SK-N-SH (cell line): ENCODE measurements around the gene PIK3CA. TPM values are rescaled to one million over a fixed set of nuclear protein-coding genes. Genes with fewer than 3 reads are reported as not detected.

Source experiments
- CTCF ChIA-PET: fragments of 300-600, 350-600 bp; formaldehyde crosslinking; extraction: SDS; loops from one replicate; lab custom pipeline; 2021; lab: Yijun Ruan, JAX
- POLR2A ChIA-PET: fragments of 350-600 bp; sonication (Branson Sonifier 250); formaldehyde crosslinking; extraction: SDS; loops from one replicate; lab custom pipeline; 2020; ENCODE audit warnings: antibody characterized with exemption, inconsistent platforms; lab: Yijun Ruan, JAX
- DNase-seq: peaks from one replicate; pipeline ENCODE4 v3.0.0; 2012
- H2AFZ ChIP-seq: fragments of 200-600 bp; sonication (generic); 2 replicates; pipeline ENCODE4 v1.8.1; 2016; ENCODE audit warnings: antibody characterized with exemption, mild to moderate bottlenecking, low read depth
- H3F3A ChIP-seq: fragments of 200-600 bp; sonication (generic); replicated peaks from 2 replicates; pipeline ENCODE3; 2016; ENCODE audit warnings: antibody characterized with exemption, mild to moderate bottlenecking; ENCODE audit not compliant: insufficient read depth
- H3K27ac ChIP-seq, 2 experiments: fragments of 200-500 bp in 1 of 2; fragments of 200-600 bp in 1 of 2; sonication (Bioruptor generic) in 1 of 2; sonication (generic), shearing (Covaris generic) in 1 of 2; 2 replicates each; pipeline versions ENCODE4 v1.5.1 to v1.6.1; 2014 to 2016; ENCODE audit warnings: low read depth in 2 of 2, inconsistent platforms in 1 of 2, low read length in 1 of 2, mild to moderate bottlenecking in 1 of 2, mixed read lengths in 1 of 2
- H3K27me3 ChIP-seq: fragments of 200-600 bp; sonication (generic), shearing (Covaris generic); 2 replicates; pipeline ENCODE4 v1.6.1; 2016; ENCODE audit warnings: mixed run types; ENCODE audit not compliant: insufficient read depth
- H3K36me3 ChIP-seq, 2 experiments: fragments of 200-500 bp in 1 of 2; fragments of 200-600 bp in 1 of 2; sonication (Bioruptor generic) in 1 of 2; sonication (generic) in 1 of 2; replicated peaks in 1 of 2; 2 replicates each; pipeline versions ENCODE3 to v1.5.1; 2014 to 2016; ENCODE audit warnings: low read length in 1 of 2, mild to moderate bottlenecking in 1 of 2; ENCODE audit not compliant: insufficient read depth in 2 of 2, control insufficient read depth in 1 of 2
- H3K4me1 ChIP-seq, 2 experiments: fragments of 200-500 bp in 1 of 2; fragments of 200-600 bp in 1 of 2; sonication (Bioruptor generic) in 1 of 2; sonication (generic), shearing (Covaris generic) in 1 of 2; 2 replicates each; pipeline versions ENCODE4 v1.5.1 to v1.6.1; 2014 to 2016; ENCODE audit warnings: low read depth in 1 of 2, low read length in 1 of 2, mixed run types in 1 of 2; ENCODE audit not compliant: insufficient read depth in 2 of 2, control insufficient read depth in 1 of 2
- H3K4me2 ChIP-seq: fragments of 200-600 bp; sonication (generic), shearing (Covaris generic); 2 replicates; pipeline ENCODE4 v1.6.1; 2017; ENCODE audit warnings: mixed run types
- H3K4me3 ChIP-seq, 2 experiments: fragments of 200-500 bp in 1 of 2; fragments of 200-600 bp in 1 of 2; sonication (Bioruptor generic) in 1 of 2; sonication (generic), shearing (Covaris generic) in 1 of 2; 2 replicates each; pipeline versions ENCODE4 v1.5.1 to v1.8.1; 2014 to 2016; ENCODE audit warnings: low read depth in 2 of 2, inconsistent platforms in 1 of 2, low read length in 1 of 2, mild to moderate bottlenecking in 1 of 2, mixed read lengths in 1 of 2, moderate library complexity in 1 of 2
- H3K79me2 ChIP-seq: fragments of 200-600 bp; sonication (generic); 2 replicates; pipeline ENCODE4 v1.8.1; 2017; ENCODE audit warnings: mild to moderate bottlenecking; ENCODE audit not compliant: insufficient read depth
- H3K9ac ChIP-seq: fragments of 200-600 bp; sonication (generic); 2 replicates; pipeline ENCODE4 v1.6.1; 2017; ENCODE audit warnings: mixed run types
- H3K9me2 ChIP-seq: fragments of 200-600 bp; sonication (generic); 2 replicates; pipeline ENCODE4 v1.6.1; 2017; ENCODE audit warnings: mixed run types
- H3K9me3 ChIP-seq: fragments of 200-600 bp; sonication (generic); 2 replicates; pipeline ENCODE4 v1.6.1; 2017; ENCODE audit warnings: mixed run types, mild to moderate bottlenecking, moderate library complexity
- H4K20me1 ChIP-seq: fragments of 200-600 bp; sonication (generic); 2 replicates; pipeline ENCODE4 v1.6.1; 2017; ENCODE audit warnings: mild to moderate bottlenecking, mixed run types; ENCODE audit not compliant: insufficient read depth
- FOSL2 ChIP-seq: IDR thresholded peaks from 2 replicates; pipeline ENCODE4 v1.4.0; 2012; ENCODE audit warnings: low read depth, mild to moderate bottlenecking, moderate library complexity, borderline replicate concordance
- FOXM1 ChIP-seq: IDR thresholded peaks from 2 replicates; pipeline ENCODE4 v1.4.0; 2012; ENCODE audit warnings: low read depth, mild to moderate bottlenecking
- GABPA ChIP-seq: IDR thresholded peaks from 2 replicates; pipeline ENCODE4 v1.4.0; 2012; ENCODE audit warnings: low read depth, mild to moderate bottlenecking
- MAX ChIP-seq: IDR thresholded peaks from 2 replicates; pipeline ENCODE4 v1.4.0; 2012; ENCODE audit warnings: low read depth
- NFIC ChIP-seq: IDR thresholded peaks from 2 replicates; pipeline ENCODE4 v1.4.0; 2012; ENCODE audit warnings: borderline replicate concordance
- POLR2AphosphoS5 ChIP-seq: IDR thresholded peaks from 2 replicates; pipeline ENCODE4 v1.6.1; 2012; ENCODE audit warnings: low read depth, low read length
- RAD21 ChIP-seq: IDR thresholded peaks from 2 replicates; pipeline ENCODE4 v1.6.1; 2012; ENCODE audit warnings: mild to moderate bottlenecking, low read length
- RXRA ChIP-seq: IDR thresholded peaks from 2 replicates; pipeline ENCODE4 v1.4.0; 2012; ENCODE audit warnings: low read depth, mild to moderate bottlenecking, borderline replicate concordance
- SIN3A ChIP-seq: IDR thresholded peaks from 2 replicates; pipeline ENCODE4 v1.6.1; 2012; ENCODE audit warnings: low read depth, mild to moderate bottlenecking, low read length, moderate library complexity, borderline replicate concordance
- SMC3 ChIP-seq: IDR thresholded peaks from 2 replicates; pipeline ENCODE4 v1.6.1; 2012; ENCODE audit warnings: low read depth, low read length, improper control_type of control experiment
- TCF12 ChIP-seq: IDR thresholded peaks from 2 replicates; pipeline ENCODE4 v1.4.0; 2012
- TEAD4 ChIP-seq: IDR thresholded peaks from 2 replicates; pipeline ENCODE4 v1.4.0; 2012; ENCODE audit warnings: mild to moderate bottlenecking, borderline replicate concordance; ENCODE audit not compliant: insufficient read depth
- WGBS: methylation state at CpG from one replicate; pipeline ENCODE4 v1.1.6; 2017; ENCODE audit warnings: low lambda C conversion rate; 5-methylcytosine and 5-hydroxymethylcytosine counted together
- polyA plus RNA-seq, 3 experiments: library from polyadenylated mRNA; depleted of rRNA; stranded (reverse); fragments of >200 nt; gene quantifications; 2 replicates each; pipeline ENCODE4 v1.2.3, GENCODE V29; 2012
- TF ChIP-seq, protein P1 (sequence below): fragments of 200-600 bp; sonication (generic); IDR thresholded peaks from 2 replicates; pipeline ENCODE4 v1.6.1; 2017; ENCODE audit warnings: antibody characterized with exemption, mild to moderate bottlenecking, moderate library complexity
- TF ChIP-seq, protein P2 (sequence below): IDR thresholded peaks from 2 replicates; pipeline ENCODE4 v1.4.0; 2012; ENCODE audit warnings: low read depth, borderline replicate concordance

The PIK3CA gene
- polyA plus RNA-seq, 1 of the 3 experiments (the other 2 are of a cell fraction): 3.2 TPM

GRCh38 chr3:179268400-179269051, 120.4 kb downstream of the PIK3CA start:
- H3K9me2 ChIP-seq: no peaks in the 10 kb centered on the region
- H3K27ac ChIP-seq: no peak overlapping the region
- POLR2A ChIA-PET: no interaction called here

DNA sequence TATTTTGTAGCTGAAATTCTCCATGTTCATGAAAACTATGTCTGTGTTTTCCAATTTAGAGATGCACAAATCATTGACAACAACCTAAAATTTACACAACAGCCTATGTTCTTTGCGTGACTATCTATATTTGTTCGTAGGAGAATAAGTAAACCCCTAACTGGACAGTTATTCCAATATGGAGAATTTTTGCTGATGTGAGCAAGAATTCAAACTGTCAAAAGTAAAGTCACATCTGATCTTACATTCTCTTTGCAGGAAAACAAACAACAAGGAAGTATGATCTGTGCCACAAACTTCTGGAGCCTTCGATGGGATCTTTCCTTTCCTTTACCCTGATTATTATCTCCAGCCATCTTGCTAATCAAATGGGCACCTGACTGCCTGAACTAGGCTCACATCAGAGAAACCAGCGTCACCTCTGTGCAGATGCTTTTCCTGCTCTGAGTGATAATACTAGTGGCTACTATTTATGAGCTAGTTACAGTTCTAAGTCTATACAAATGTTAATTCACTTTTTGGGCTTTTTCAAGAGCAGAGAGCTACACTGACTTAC, 121.1 kb downstream of the PIK3CA start:
- Histone ChIP-seq H3K9me2 (no peaks in the 10 kb centered on the region), H2AFZ (no peak overlapping the region), H3F3A (no peaks in the 10 kb centered on the region), H3K36me3 (no peaks in the 10 kb centered on the region), H3K79me2 (no peaks in the 10 kb centered on the region), H3K4me3 (no peak overlapping the region), H3K4me1 (no peaks in the 10 kb centered on the region)
- CTCF ChIA-PET: interaction anchor here (1.4 to 1.5 kb wide), 2 partner anchors 56 to 164 kb away, joined by 3 to 5 read pairs; no protein-coding TSS in a partner anchor
- WGBS: 73% methylated on average over 4 of the region's 4 CpGs
- no peak for DNase-seq
- TF ChIP-seq POLR2AphosphoS5 (no peak), FOSL2 (no peak)
- TF ChIP-seq, all 33 proteins: peak for 0
- Histone ChIP-seq H3K9me3 (no peaks in the 10 kb centered on the region), H4K20me1 (no peaks in the 10 kb centered on the region), H3K27ac (no peak overlapping the region), H3K27me3 (no peaks in the 10 kb centered on the region), H3K4me2 (no peak overlapping the region), H3K9ac (no peak overlapping the region)
- POLR2A ChIA-PET: no interaction called here

More at GRCh38 chr3:179268400-179269051, 120.4 kb downstream of the PIK3CA start:
- no peak overlapping the region for H3K9ac ChIP-seq
- DNase-seq: no peak
- no peaks in the 10 kb centered on the region for H3K79me2 ChIP-seq
- H3K4me3 ChIP-seq: no peak overlapping the region
- no peaks in the 10 kb centered on the region for H4K20me1 ChIP-seq
- no peaks in the 10 kb centered on the region for H3K9me3 ChIP-seq
- H3F3A ChIP-seq: no peaks in the 10 kb centered on the region
- no peaks in the 10 kb centered on the region for H3K27me3 ChIP-seq
- H3K36me3 ChIP-seq: no peaks in the 10 kb centered on the region
- TF ChIP-seq GABPA (0 out of 2 replicates have a peak, but pooled peaks have one; percentile 17), TEAD4 (no peak)
- CTCF ChIA-PET: interaction anchor here (1.5 kb wide), 1 partner anchor 164 kb away, joined by 5 read pairs; no protein-coding TSS in a partner anchor
- H2AFZ ChIP-seq: no peak overlapping the region
- 58% methylated on average over 4 of the region's 4 CpGs for WGBS
- no peak overlapping the region for H3K4me2 ChIP-seq
- H3K4me1 ChIP-seq: no peaks in the 10 kb centered on the region

- no peak for TF ChIP-seq GABPA
- no peak for TF ChIP-seq MAX
- TF ChIP-seq, protein P1, sequence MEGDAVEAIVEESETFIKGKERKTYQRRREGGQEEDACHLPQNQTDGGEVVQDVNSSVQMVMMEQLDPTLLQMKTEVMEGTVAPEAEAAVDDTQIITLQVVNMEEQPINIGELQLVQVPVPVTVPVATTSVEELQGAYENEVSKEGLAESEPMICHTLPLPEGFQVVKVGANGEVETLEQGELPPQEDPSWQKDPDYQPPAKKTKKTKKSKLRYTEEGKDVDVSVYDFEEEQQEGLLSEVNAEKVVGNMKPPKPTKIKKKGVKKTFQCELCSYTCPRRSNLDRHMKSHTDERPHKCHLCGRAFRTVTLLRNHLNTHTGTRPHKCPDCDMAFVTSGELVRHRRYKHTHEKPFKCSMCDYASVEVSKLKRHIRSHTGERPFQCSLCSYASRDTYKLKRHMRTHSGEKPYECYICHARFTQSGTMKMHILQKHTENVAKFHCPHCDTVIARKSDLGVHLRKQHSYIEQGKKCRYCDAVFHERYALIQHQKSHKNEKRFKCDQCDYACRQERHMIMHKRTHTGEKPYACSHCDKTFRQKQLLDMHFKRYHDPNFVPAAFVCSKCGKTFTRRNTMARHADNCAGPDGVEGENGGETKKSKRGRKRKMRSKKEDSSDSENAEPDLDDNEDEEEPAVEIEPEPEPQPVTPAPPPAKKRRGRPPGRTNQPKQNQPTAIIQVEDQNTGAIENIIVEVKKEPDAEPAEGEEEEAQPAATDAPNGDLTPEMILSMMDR: peak; percentile 45
- TF ChIP-seq POLR2AphosphoS5: no peak
- peak; percentile 33; the same call in 1 of the 2 replicates for TF ChIP-seq SMC3
- TF ChIP-seq TCF12: no peak
- TF ChIP-seq SIN3A: no peak
- TF ChIP-seq, protein P2, sequence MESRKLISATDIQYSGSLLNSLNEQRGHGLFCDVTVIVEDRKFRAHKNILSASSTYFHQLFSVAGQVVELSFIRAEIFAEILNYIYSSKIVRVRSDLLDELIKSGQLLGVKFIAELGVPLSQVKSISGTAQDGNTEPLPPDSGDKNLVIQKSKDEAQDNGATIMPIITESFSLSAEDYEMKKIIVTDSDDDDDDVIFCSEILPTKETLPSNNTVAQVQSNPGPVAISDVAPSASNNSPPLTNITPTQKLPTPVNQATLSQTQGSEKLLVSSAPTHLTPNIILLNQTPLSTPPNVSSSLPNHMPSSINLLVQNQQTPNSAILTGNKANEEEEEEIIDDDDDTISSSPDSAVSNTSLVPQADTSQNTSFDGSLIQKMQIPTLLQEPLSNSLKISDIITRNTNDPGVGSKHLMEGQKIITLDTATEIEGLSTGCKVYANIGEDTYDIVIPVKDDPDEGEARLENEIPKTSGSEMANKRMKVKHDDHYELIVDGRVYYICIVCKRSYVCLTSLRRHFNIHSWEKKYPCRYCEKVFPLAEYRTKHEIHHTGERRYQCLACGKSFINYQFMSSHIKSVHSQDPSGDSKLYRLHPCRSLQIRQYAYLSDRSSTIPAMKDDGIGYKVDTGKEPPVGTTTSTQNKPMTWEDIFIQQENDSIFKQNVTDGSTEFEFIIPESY: no peak
- no peak for TF ChIP-seq NFIC
- no peak for TF ChIP-seq FOXM1
- TF ChIP-seq RAD21: peak; percentile 47
- TF ChIP-seq RXRA: no peak
- Histone ChIP-seq H4K20me1 (no peaks in the 10 kb centered on the region), H3K4me3 (no peak overlapping the region), H3K27me3 (no peaks in the 10 kb centered on the region), H3K9me3 (no peaks in the 10 kb centered on the region), H3K27ac (no peak overlapping the region), H3K9ac (no peak overlapping the region), H3K79me2 (no peaks in the 10 kb centered on the region), H3K9me2 (no peaks in the 10 kb centered on the region), H3K4me1 (no peaks in the 10 kb centered on the region), H3K36me3 (no peaks in the 10 kb centered on the region), H3K4me2 (no peak overlapping the region), H2AFZ (no peak overlapping the region), H3F3A (no peaks in the 10 kb centered on the region)
- peak; percentile 34 for DNase-seq
- 100% methylated on average over 3 of the region's 3 CpGs for WGBS
- POLR2A ChIA-PET: no interaction called here
- CTCF ChIA-PET: interaction anchor here (0.7 to 2.5 kb wide), 6 partner anchors 9 to 257 kb away, joined by 3 to 8 read pairs (median 4); no protein-coding TSS in a partner anchor
Observed at GRCh38 chr3:179272385-179272784, 124.2 kb downstream of the PIK3CA start.
